Measurements from ENCODE around the gene CNTRL. TPM values are rescaled to one million over a fixed set of nuclear protein-coding genes. Genes with fewer than 3 reads are reported as not detected.

CNTRL gene
- total RNA-seq, 1 donor from 2014 or later, result 20.3 TPM

GRCh38 chr9:121217609-121218292 is 143.0 kb downstream of the CNTRL start:
- no peak overlapping the region for H3K4me3 ChIP-seq
- H3K27me3 ChIP-seq, result no peaks in the 10 kb centered on the region
- H3K9me3 ChIP-seq, result no peaks in the 10 kb centered on the region
- peaks cover 8% of the 10 kb centered on the region for H3K4me1 ChIP-seq
- no peaks in the 10 kb centered on the region for H3K36me3 ChIP-seq
- H3K27ac ChIP-seq, result no peak overlapping the region
- no peak for TF ChIP-seq CTCF (IDR thresholded peaks at IDR 0.05)
- intact Hi-C loops (cut with DNase I), result no loop called here
- no peak for DNase-seq
- ATAC-seq, result no peak

DNA sequence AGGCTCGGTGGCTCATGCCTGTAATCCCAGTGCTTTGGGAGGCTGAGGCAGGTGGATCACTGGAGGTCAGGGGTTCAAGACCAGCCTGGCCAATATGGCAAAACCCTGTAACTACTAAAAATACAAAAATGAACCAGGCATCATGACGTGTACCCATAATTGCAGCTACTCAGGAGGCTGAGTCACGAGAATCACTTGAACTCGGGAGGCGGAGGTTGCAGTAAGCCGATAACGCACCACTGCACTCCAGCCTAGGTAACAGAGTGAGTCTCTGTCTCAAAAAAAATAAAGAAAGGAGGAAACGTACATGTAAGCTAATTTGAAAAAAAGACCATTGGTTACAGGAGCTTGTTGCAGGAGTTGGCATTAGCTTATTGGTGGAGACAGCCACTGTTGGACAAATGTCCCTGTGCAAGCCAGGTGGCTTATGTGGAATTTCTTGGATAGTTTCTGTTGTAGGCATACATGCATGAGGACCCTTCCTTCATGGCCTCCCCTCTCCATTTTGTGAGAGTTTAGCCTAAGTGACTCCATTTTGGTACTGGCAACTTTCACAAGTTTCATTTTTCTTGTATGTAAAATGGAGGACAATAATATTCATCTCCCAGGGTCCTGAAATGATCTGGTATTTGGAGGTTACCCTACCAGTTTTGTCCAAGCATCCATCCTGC is 143.7 kb downstream of the CNTRL start:
- Histone ChIP-seq H3K36me3 (no peaks in the 10 kb centered on the region), H3K4me1 (peaks cover 5% of the 10 kb centered on the region), H3K4me3 (no peak overlapping the region), H3K9me3 (no peaks in the 10 kb centered on the region), H3K27me3 (no peaks in the 10 kb centered on the region), H3K27ac (no peak overlapping the region)
- intact Hi-C loops (cut with DNase I), result no loop called here
- TF ChIP-seq CTCF (IDR thresholded peaks at IDR 0.05), result no peak
- ATAC-seq (no peak), DNase-seq (no peak)

DNA sequence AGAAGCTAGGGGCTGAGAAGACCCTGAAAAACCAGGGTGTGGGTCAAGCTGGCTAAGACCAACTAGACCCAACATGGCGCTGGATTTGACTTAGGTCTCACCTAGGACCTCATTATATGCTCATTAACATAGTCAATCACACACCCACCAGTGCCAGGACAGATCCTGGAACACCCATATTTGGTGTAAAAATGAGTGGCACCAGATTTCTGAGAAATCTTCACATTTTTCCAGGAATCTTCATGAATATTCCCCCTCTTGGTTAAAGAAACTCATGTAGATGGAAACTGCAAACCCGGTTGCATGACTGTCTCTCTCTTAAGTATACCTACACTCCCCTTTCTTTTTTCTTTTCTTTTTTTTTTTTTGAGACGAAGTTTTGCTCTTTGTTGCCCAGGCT is 144.8 kb downstream of the CNTRL start:
- Histone ChIP-seq H3K27ac (no peak overlapping the region), H3K9me3 (no peaks in the 10 kb centered on the region), H3K27me3 (no peaks in the 10 kb centered on the region), H3K4me3 (no peak overlapping the region), H3K4me1 (peaks cover 5% of the 10 kb centered on the region), H3K36me3 (no peaks in the 10 kb centered on the region)
- intact Hi-C loops (cut with DNase I), result no loop called here
- no peak for ATAC-seq
- no peak for DNase-seq
- no peak for TF ChIP-seq CTCF (IDR thresholded peaks at IDR 0.05)

- no peaks in the 10 kb centered on the region for H3K9me3 ChIP-seq
- no peak for TF ChIP-seq CTCF (IDR thresholded peaks at IDR 0.05)
- no peak for DNase-seq
- H3K4me1 ChIP-seq, result peaks cover 5% of the 10 kb centered on the region
- H3K27me3 ChIP-seq, result no peaks in the 10 kb centered on the region
- H3K4me3 ChIP-seq, result no peak overlapping the region
- H3K36me3 ChIP-seq, result no peaks in the 10 kb centered on the region
- ATAC-seq, result peak; percentile 50
- H3K27ac ChIP-seq, result no peak overlapping the region
- intact Hi-C loops (cut with DNase I), result no loop called here
These were observed 146.4 kb downstream of the CNTRL start for GRCh38 chr9:121220996-121221663.

DNA sequence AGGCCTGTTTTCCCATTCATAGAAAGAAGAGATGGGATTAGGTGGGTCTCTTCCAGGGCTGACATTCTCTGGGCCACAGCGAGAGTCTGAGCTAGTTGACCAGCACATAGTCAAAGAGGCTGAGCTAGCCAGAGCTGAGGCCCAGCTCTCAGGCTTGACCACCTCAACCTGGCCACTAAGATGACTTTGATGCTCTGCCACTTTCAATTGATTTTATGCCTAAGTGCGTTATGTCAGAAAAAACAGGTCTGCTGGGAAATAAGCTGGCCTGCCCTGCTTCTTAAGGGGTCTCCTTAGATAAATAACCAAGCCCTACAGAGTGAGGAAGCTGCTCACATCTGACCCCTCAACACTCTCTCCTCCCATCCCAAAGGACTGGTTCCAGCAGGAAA is 146.9 kb downstream of the CNTRL start:
- Histone ChIP-seq H3K36me3 (no peaks in the 10 kb centered on the region), H3K9me3 (no peaks in the 10 kb centered on the region), H3K4me1 (peaks cover 5% of the 10 kb centered on the region), H3K27me3 (no peaks in the 10 kb centered on the region), H3K4me3 (no peak overlapping the region), H3K27ac (no peak overlapping the region)
- no peak for TF ChIP-seq CTCF (IDR thresholded peaks at IDR 0.05)
- intact Hi-C loops (cut with DNase I), result no loop called here
- DNase-seq, result no peak
- no peak for ATAC-seq

Measured in upper lobe of right lung (tissue), 1 donor.